Measurements from ENCODE around the gene TENM3. TPM values are rescaled to one million over a fixed set of nuclear protein-coding genes. Genes with fewer than 3 reads are reported as not detected.

TENM3 gene
- total and polyA plus RNA-seq, 2 donors (not counting 3 experiments of a cell fraction or from before 2014, with no cell fraction given) = 3.2 to 6.2 TPM

- no peak overlapping the region for H3K27ac ChIP-seq (ENCODE audit: insufficient read depth, low read depth, low read length)
- intact Hi-C loops (cut with micrococcal nuclease) (no loop called here), dilution Hi-C loops (cut with MboI; ENCODE audit: extremely low pct_ligation_motif_present, low sequenced_read_pairs) (no loop called here)
- ChIA-PET CTCF (no interaction called here), POLR2A (no interaction called here)
- no peaks in the 10 kb centered on the region for H3K4me1 ChIP-seq (ENCODE audit: control insufficient read depth, extremely low read depth, insufficient read depth, low read length)
- no peaks in the 10 kb centered on the region for H3K9me3 ChIP-seq (replicated peaks; ENCODE audit: control insufficient read depth, insufficient read depth, low read length)
- TF ChIP-seq JUN (IDR thresholded peaks at IDR 0.05; ENCODE audit: borderline replicate concordance, insufficient read depth, insufficient read length, low read depth) (no peak), MYC (IDR thresholded peaks at IDR 0.05; ENCODE audit: low read depth, low read length) (no peak), CTCF (IDR thresholded peaks at IDR 0.05; ENCODE audit: extremely low read depth in 1 of 2, insufficient read depth in 1 of 2, low read depth in 1 of 2, low read length in 2 of 2) (no peak), POLR2A (IDR thresholded peaks at IDR 0.05; ENCODE audit: low read depth, low read length) (no peak), EZH2 (IDR thresholded peaks at IDR 0.05; ENCODE audit: borderline replicate concordance, low read depth, low read length, severe bottlenecking) (no peak), MAX (IDR thresholded peaks at IDR 0.05; ENCODE audit: insufficient read depth, insufficient read length) (no peak), FOS (IDR thresholded peaks at IDR 0.05; ENCODE audit: borderline replicate concordance, insufficient read depth, low read length) (no peak), POLR2AphosphoS5 (IDR thresholded peaks at IDR 0.05; ENCODE audit: insufficient read depth, low read depth, low read length) (no peak), GATA2 (IDR thresholded peaks at IDR 0.05; ENCODE audit: insufficient read depth, insufficient read length, low read depth, low read length) (no peak)
- FAIRE-seq = no peak
- H3K4me3 ChIP-seq (replicated peaks in 1 of 3; ENCODE audit: insufficient read depth in 1 of 3, low read depth in 1 of 3, low read length in 3 of 3) = no peak overlapping the region
- no peak overlapping the region for H3K9ac ChIP-seq (replicated peaks; ENCODE audit: extremely low read depth, insufficient read depth, low read length)
- no peak overlapping the region for H3K4me2 ChIP-seq (ENCODE audit: insufficient read depth, low read length)
- no peaks in the 10 kb centered on the region for H4K20me1 ChIP-seq (replicated peaks; ENCODE audit: control insufficient read depth, extremely low read depth, insufficient read depth, low read length)
- H3K36me3 ChIP-seq (ENCODE audit: control insufficient read depth in 2 of 2, extremely low read depth in 1 of 2, insufficient read depth in 2 of 2, low read length in 2 of 2) = no peaks in the 10 kb centered on the region
- no TSS peak for BruUV-seq (replicated peaks)
- no peaks in the 10 kb centered on the region for H3K27me3 ChIP-seq (ENCODE audit: control insufficient read depth in 2 of 2, insufficient read depth in 2 of 2, low read length in 2 of 2)
- H2AFZ ChIP-seq (ENCODE audit: low read depth, low read length) = no peak overlapping the region
- no peaks in the 10 kb centered on the region for H3K9me1 ChIP-seq (replicated peaks; ENCODE audit: control insufficient read depth, extremely low read depth, insufficient read depth, low read length)
- H3K79me2 ChIP-seq (ENCODE audit: control insufficient read depth, insufficient read depth, low read length) = no peaks in the 10 kb centered on the region
- no peak for DNase-seq (ENCODE audit: low read depth, low spot score)
Observed at GRCh38 chr4:182730791-182731190, 487.6 kb downstream of the TENM3 start.
